GM21723 (cell line): ENCODE results near the gene UCN.
A peak's percentile ranks its signal among the peaks of the same experiment; 100 is the strongest.

Experiments used
- ATAC-seq: cut with Tn5 transposase; IDR thresholded peaks from one replicate; pipeline ENCODE4 v1.9.1; 2021; ENCODE audit warnings: mild to moderate bottlenecking, moderate library complexity; ENCODE audit not compliant: unreplicated experiment

UCN gene

DNA sequence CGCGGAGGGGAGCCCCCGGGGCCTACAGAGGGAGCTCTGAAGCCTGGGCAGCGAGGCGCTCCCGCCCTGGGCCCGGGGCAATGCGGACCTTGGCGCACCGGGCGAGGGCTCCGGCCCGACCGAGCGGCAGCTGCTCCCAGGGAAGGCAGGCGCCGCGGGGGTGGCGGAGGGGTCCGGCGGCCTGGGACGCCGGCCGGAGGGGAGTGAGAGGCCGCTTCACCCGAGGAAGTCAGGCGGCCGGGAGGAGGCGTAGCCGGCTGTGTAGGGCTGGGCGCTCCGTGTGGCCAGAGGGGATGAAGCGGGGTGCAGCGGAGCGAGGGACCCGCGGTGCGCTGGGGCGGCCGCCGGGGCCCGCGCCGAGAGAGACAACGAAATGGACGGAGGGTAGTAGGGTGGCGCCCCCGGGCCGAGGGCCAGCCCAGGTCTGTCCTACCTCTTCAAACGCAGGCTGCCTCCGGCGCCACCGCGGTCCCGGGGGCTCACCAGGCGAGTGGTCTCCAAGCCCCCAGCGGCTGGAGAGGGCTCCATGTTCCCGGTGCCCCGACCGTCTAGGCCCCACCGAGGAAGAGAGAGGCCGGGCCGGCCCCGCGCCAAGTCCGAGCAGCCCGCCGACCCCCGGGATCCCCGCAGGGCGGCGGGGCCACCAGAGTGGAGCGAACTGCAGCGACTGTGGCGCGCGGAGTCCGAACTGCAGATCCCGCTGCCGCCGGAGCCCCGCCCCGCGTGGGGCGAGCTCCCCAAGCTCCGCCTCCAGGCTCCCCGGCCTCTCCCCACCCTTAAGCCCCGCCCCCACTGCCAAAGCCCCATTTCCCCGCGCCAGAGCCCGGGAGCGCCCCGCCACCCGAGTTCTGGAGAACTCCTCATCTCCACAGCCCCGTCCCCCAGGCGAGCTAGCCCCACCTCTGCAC is 45.6 kb downstream of the UCN start, which contains the start of gene SLC30A3:
SLC30A3 (minus strand) TSS at position 669 of the 908 bp plus-strand sequence; CDS start at position 528, 141 bp downstream.
- ATAC-seq: peak; percentile 45

DNA sequence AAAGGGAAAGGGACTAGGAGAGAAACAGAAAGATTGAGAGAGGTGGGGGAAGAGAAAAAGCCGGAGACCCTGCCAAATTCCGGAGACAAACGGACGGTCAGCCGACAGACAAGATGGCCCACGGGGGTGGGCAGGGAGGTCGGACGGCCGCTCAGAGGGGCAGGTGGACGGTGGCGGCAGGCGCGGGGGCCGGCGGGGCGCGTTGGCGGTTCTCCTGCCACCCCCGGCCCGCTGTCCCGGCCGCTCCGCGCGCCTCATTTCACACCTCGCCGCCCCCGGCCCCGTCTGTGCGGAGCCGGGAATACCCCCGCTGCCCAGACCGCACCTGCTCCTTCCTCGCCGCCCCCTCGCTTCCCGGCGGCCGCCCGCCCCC is 46.3 kb downstream of the UCN start:
- no peak for ATAC-seq

DNA sequence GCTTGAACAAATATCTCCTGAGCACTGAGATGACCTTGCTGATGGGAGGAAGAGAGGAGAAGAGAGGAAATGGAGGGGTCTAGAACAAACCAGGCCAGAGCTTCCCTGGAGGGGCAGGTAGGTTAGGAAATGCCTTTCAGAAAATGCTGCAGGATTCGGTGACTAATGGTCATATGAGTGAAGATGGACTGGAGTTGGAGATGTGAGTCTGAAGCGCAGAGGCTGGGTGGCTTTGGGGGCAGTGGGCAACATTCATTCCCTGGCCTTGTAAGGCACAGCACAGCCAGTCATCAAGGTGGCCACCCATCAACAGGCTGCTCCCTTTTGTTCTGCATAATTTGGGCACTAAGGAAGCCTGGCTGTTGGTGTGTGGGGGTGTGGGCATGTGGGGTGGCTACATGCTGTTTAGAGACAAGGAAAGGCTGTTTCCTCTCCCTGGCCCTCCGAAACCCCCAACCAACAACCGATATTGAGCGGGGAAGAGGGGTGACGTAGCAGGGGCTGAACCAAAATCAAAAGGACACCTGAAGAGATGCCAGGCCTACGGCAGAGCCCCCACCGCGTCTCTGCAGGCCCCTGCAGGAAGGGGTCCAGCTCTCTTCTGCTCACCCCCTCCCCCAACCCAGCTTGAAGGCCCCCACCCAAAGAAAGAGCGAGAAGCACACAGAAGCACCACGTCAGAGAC is 46.9 kb downstream of the UCN start:
- no peak for ATAC-seq

DNA sequence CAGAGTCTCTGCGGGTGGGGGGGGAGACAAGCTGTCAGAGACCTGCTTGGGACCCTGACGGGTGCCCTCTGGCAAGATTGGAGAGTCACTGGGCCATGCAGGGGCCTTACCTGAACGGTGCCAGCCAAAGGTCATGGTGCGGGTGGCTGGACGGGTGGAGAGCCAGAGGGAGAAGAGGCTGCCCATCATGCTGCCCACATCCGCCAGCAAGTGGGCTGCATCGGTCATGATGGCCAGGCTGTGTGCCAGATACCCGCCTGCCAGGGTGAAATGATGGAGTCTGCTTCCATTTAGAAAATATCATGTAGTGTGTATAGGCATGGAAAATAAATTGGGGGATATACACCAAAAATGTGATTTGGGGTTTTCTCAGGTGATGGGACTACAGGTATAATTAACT is 50.2 kb downstream of the UCN start:
- no peak for ATAC-seq
